Measurements from ENCODE around the gene BBOX1.

BBOX1 gene

GRCh38 chr11:27025957-27026733 is 14.5 kb upstream of the BBOX1 start:
- DNase-seq, result no peak

GRCh38 chr11:27028561-27028965 is 12.1 kb upstream of the BBOX1 start:
- DNase-seq, result peak; percentile 66

- DNase-seq, result no peak
Observed at GRCh38 chr11:27029966-27030365, 10.6 kb upstream of the BBOX1 start.

GRCh38 chr11:27031754-27032153 is 8.9 kb upstream of the BBOX1 start:
- DNase-seq, result no peak

GRCh38 chr11:27039873-27040272 is 742 bp upstream of the BBOX1 start:
- DNase-seq, result no peak

- DNase-seq, result no peak
Observed at GRCh38 chr11:27041141-27041899, 705 bp downstream of the BBOX1 start.

- DNase-seq, result no peak
Observed at GRCh38 chr11:27046956-27047355, 6.3 kb downstream of the BBOX1 start.

GRCh38 chr11:27052668-27053067 is 12.1 kb downstream of the BBOX1 start:
- no peak for DNase-seq

- peak; percentile 76 for DNase-seq
Observed at GRCh38 chr11:27055065-27055682, 14.6 kb downstream of the BBOX1 start.

GRCh38 chr11:27057091-27057780 is 16.6 kb downstream of the BBOX1 start:
- DNase-seq, result no peak

- peak; percentile 51 for DNase-seq
Observed at GRCh38 chr11:27058456-27058855, 17.8 kb downstream of the BBOX1 start.

- DNase-seq, result no peak
Observed at GRCh38 chr11:27059431-27059830, 18.8 kb downstream of the BBOX1 start.

- no peak for DNase-seq
Observed at GRCh38 chr11:27060816-27061460, 20.3 kb downstream of the BBOX1 start.

GRCh38 chr11:27061461-27061821 is 20.8 kb downstream of the BBOX1 start:
- no peak for DNase-seq

- DNase-seq, result no peak
Observed at GRCh38 chr11:27064086-27064485, 23.5 kb downstream of the BBOX1 start.

- DNase-seq, result peak; percentile 64
Observed at GRCh38 chr11:27075192-27075591, 34.6 kb downstream of the BBOX1 start.

- DNase-seq, result no peak
Observed at GRCh38 chr11:27075655-27076054, 35.0 kb downstream of the BBOX1 start.

GRCh38 chr11:27076121-27076589 is 35.5 kb downstream of the BBOX1 start:
- no peak for DNase-seq

GRCh38 chr11:27081056-27081455 is 40.4 kb downstream of the BBOX1 start:
- peak; percentile 66 for DNase-seq

- no peak for DNase-seq
Observed at GRCh38 chr11:27083241-27083640, 42.6 kb downstream of the BBOX1 start.

- DNase-seq, result no peak
Observed at GRCh38 chr11:27083782-27084181, 43.2 kb downstream of the BBOX1 start.

GRCh38 chr11:27084518-27084917 is 43.9 kb downstream of the BBOX1 start:
- peak; percentile 86 for DNase-seq

Measured in fibroblast of skin of abdomen (primary cell).